Endothelial cell of umbilical vein (primary cell): ENCODE data around the gene ZNF407. TPM values are rescaled to one million over a fixed set of nuclear protein-coding genes. Genes with fewer than 3 reads are reported as not detected.

Experiments used
- BruUV-seq: library from RNA; stranded (reverse); fragments of 400-500 nt; replicated peaks from 2 replicates; lab custom pipeline; 2021; lab: Mats Ljungman, UMichigan
- CTCF ChIA-PET: fragments of 300-600, 350-600 bp; sonication (Branson Sonifier 250); formaldehyde crosslinking; loops from one replicate; lab custom pipeline; 2021; ENCODE audit warnings: antibody characterized with exemption, inconsistent platforms; lab: Charles Lee
- POLR2A ChIA-PET: fragments of 300-600, 350-600 bp; sonication (Branson Sonifier 250); formaldehyde crosslinking; loops from one replicate; lab custom pipeline; 2021; ENCODE audit warnings: antibody characterized with exemption, inconsistent platforms; lab: Charles Lee
- DNase-seq: peaks from one replicate; pipeline ENCODE4 v3.0.0-alpha.2; 2011; ENCODE audit warnings: low read depth, low spot score
- FAIRE-seq: peaks from 2 replicates; lab custom pipeline; 2011; peaks lifted over from hg19 to GRCh38; lab: Jason Lieb, UNC
- H2AFZ ChIP-seq: 2 replicates; pipeline ENCODE4 v1.6.0; 2012; ENCODE audit warnings: low read depth, low read length, control low read depth, inconsistent platforms
- H3K27ac ChIP-seq: 2 replicates; pipeline ENCODE4 v1.5.1; 2011; ENCODE audit warnings: low read depth, mild to moderate bottlenecking, control low read depth, low read length, moderate library complexity; ENCODE audit not compliant: insufficient read depth
- H3K27me3 ChIP-seq, 2 experiments: 2 replicates each; pipeline versions ENCODE4 v1.6.0 to v1.6.1; 2011; ENCODE audit warnings: low read length in 2 of 2, mixed read lengths in 1 of 2; ENCODE audit not compliant: control insufficient read depth in 2 of 2, insufficient read depth in 2 of 2
- H3K36me3 ChIP-seq, 2 experiments: 2 replicates in 1 of 2; 3 replicates in 1 of 2; pipeline ENCODE4 v1.5.1; 2011; ENCODE audit warnings: low read length in 2 of 2, mild to moderate bottlenecking in 1 of 2, moderate library complexity in 1 of 2; ENCODE audit not compliant: control insufficient read depth in 2 of 2, insufficient read depth in 2 of 2; ENCODE audit errors: extremely low read depth in 1 of 2
- H3K4me1 ChIP-seq: 3 replicates; pipeline ENCODE4 v1.5.1; 2011; ENCODE audit warnings: mild to moderate bottlenecking, low read length; ENCODE audit not compliant: control insufficient read depth, insufficient read depth; ENCODE audit errors: extremely low read depth
- H3K4me2 ChIP-seq: 2 replicates; pipeline ENCODE4 v1.6.1; 2011; ENCODE audit warnings: low read length, control low read depth, mixed read lengths; ENCODE audit not compliant: insufficient read depth
- H3K4me3 ChIP-seq, 3 experiments: fragments of 200-600 bp in 1 of 3; sonication (generic), shearing (Covaris generic) in 1 of 3; replicated peaks in 1 of 3; 2 replicates each; pipeline ENCODE4 v1.5.1; 2011 to 2016; ENCODE audit warnings: control low read depth in 3 of 3, low read length in 3 of 3, mild to moderate bottlenecking in 2 of 3, inconsistent platforms in 1 of 3, low read depth in 1 of 3, moderate library complexity in 1 of 3; ENCODE audit not compliant: insufficient read depth in 1 of 3
- H3K79me2 ChIP-seq: 2 replicates; pipeline ENCODE4 v1.6.0; 2012; ENCODE audit warnings: low read length, inconsistent platforms; ENCODE audit not compliant: control insufficient read depth, insufficient read depth
- H3K9ac ChIP-seq: replicated peaks from 2 replicates; pipeline ENCODE3; 2011; ENCODE audit warnings: low read length, control low read depth; ENCODE audit not compliant: insufficient read depth; ENCODE audit errors: extremely low read depth
- H3K9me1 ChIP-seq: replicated peaks from 3 replicates; pipeline ENCODE4 v1.6.0; 2011; ENCODE audit warnings: mild to moderate bottlenecking, low read length; ENCODE audit not compliant: control insufficient read depth, insufficient read depth; ENCODE audit errors: extremely low read depth
- H3K9me3 ChIP-seq: replicated peaks from 2 replicates; pipeline ENCODE4 v1.5.1; 2012; ENCODE audit warnings: low read length, inconsistent platforms; ENCODE audit not compliant: control insufficient read depth, insufficient read depth
- H4K20me1 ChIP-seq: replicated peaks from 2 replicates; pipeline ENCODE3; 2011; ENCODE audit warnings: mild to moderate bottlenecking, low read length; ENCODE audit not compliant: control insufficient read depth, insufficient read depth; ENCODE audit errors: extremely low read depth
- EZH2 ChIP-seq: IDR thresholded peaks from 2 replicates; pipeline ENCODE4 v1.6.1; 2012; ENCODE audit warnings: borderline replicate concordance, low read depth, mild to moderate bottlenecking, moderate library complexity, low read length, inconsistent platforms; ENCODE audit not compliant: severe bottlenecking
- FOS ChIP-seq: IDR thresholded peaks from 2 replicates; pipeline ENCODE4 v1.6.1; 2011; ENCODE audit warnings: mild to moderate bottlenecking, low read length, moderate library complexity, borderline replicate concordance; ENCODE audit not compliant: insufficient read depth
- GATA2 ChIP-seq: IDR thresholded peaks from 2 replicates; pipeline ENCODE4 v1.7.0; 2011; ENCODE audit warnings: low read depth, mild to moderate bottlenecking, moderate library complexity, mixed read lengths, low read length; ENCODE audit not compliant: insufficient read length, insufficient read depth
- JUN ChIP-seq: IDR thresholded peaks from 2 replicates; pipeline ENCODE4 v1.6.1; 2011; ENCODE audit warnings: borderline replicate concordance, low read depth; ENCODE audit not compliant: insufficient read length, insufficient read depth
- MAX ChIP-seq: IDR thresholded peaks from 2 replicates; pipeline ENCODE4 v1.6.1; 2011; ENCODE audit not compliant: insufficient read depth, insufficient read length
- MYC ChIP-seq: IDR thresholded peaks from one replicate; pipeline ENCODE4 v1.6.1; 2011; ENCODE audit warnings: mild to moderate bottlenecking, low read depth, low read length
- POLR2A ChIP-seq: IDR thresholded peaks from 2 replicates; pipeline ENCODE4 v1.6.1; 2012; ENCODE audit warnings: low read depth, mild to moderate bottlenecking, control low read depth, low read length
- POLR2AphosphoS5 ChIP-seq: IDR thresholded peaks from 2 replicates; pipeline ENCODE4 v1.6.1; 2012; ENCODE audit warnings: low read depth, mild to moderate bottlenecking, control low read depth, low read length, moderate library complexity; ENCODE audit not compliant: insufficient read depth
- dilution Hi-C: fragments of 300-500 bp; cut with MboI; formaldehyde crosslinking; loops from one replicate; pipeline ENCODE4 v1.15.0; 2019; ENCODE audit warnings: low sequenced_read_pairs; ENCODE audit not compliant: extremely low pct_ligation_motif_present
- intact Hi-C: fragments of 100-400 bp; cut with micrococcal nuclease; formaldehyde crosslinking; loops from one replicate; pipeline ENCODE4 v1.10.0; 2022
- polyA plus RNA-seq, 4 experiments: library from polyadenylated mRNA; depleted of rRNA in 3 of 4; stranded (reverse) in 3 of 4; unstranded in 1 of 4; fragments of >200 nt; gene quantifications; 2 replicates each; pipeline versions ENCODE4 v1.2.1 to v1.2.3, GENCODE V29; 2011 to 2012; ENCODE audit warnings: missing spikeins in 1 of 4
- total RNA-seq: library from RNA; stranded (reverse); gene quantifications from 2 replicates; pipeline ENCODE4 v1.2.3, GENCODE V29; 2021
- TF ChIP-seq, protein P1 (sequence below), 2 donors: IDR thresholded peaks; 1 replicate in 1 of 2; 2 replicates in 1 of 2; pipeline ENCODE4 v1.5.1; 2011; ENCODE audit warnings: low read length in 2 of 2, mild to moderate bottlenecking in 2 of 2, moderate library complexity in 2 of 2, control low read depth in 1 of 2, inconsistent platforms in 1 of 2, low read depth in 1 of 2; ENCODE audit not compliant: insufficient read depth in 1 of 2; ENCODE audit errors: extremely low read depth in 1 of 2

The ZNF407 gene
- total and polyA plus RNA-seq, 2 donors (not counting 3 experiments of a cell fraction or from before 2014, with no cell fraction given) = 3.8 to 20.1 TPM

DNA sequence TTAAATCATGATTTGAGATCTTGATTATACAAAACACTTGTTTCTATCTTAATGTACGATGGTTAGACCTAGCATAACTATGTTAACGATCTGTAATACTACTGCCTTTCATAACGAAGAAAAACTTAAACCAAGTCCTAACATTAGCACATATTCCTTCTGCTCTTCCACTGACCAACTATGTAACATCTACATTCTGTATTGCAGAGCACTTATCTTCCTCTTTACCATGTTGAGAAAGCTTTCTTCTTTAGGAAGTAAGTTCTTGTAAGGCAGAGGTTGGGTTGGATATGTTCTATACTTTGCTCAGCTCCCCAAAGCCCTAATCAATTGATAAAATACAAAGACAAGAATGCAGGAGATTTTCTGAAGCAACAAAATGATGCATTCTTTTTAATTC lies 7.9 kb upstream of the ZNF407 start:
- ChIA-PET CTCF (interaction anchor here (1.0 to 1.3 kb wide), 2 partner anchors 8 to 237 kb away, joined by 3 to 5 read pairs; no protein-coding TSS in a partner anchor), POLR2A (no interaction called here)
- Histone ChIP-seq H4K20me1 (no peaks in the 10 kb centered on the region), H3K27ac (no peak overlapping the region), H3K9ac (no peak overlapping the region), H3K4me2 (no peak overlapping the region), H2AFZ (no peak overlapping the region), H3K4me3 (no peak overlapping the region), H3K36me3 (no peaks in the 10 kb centered on the region), H3K4me1 (no peaks in the 10 kb centered on the region), H3K9me3 (no peaks in the 10 kb centered on the region), H3K9me1 (no peaks in the 10 kb centered on the region), H3K79me2 (no peaks in the 10 kb centered on the region), H3K27me3 (peaks cover 0 to 15% of the 10 kb centered on the region in 2 experiments)
- no peak for TF ChIP-seq GATA2
- no peak for TF ChIP-seq EZH2
- TF ChIP-seq MAX = no peak
- TF ChIP-seq POLR2AphosphoS5 = no peak
- no peak for TF ChIP-seq POLR2A
- TF ChIP-seq JUN = no peak
- TF ChIP-seq, protein P1, sequence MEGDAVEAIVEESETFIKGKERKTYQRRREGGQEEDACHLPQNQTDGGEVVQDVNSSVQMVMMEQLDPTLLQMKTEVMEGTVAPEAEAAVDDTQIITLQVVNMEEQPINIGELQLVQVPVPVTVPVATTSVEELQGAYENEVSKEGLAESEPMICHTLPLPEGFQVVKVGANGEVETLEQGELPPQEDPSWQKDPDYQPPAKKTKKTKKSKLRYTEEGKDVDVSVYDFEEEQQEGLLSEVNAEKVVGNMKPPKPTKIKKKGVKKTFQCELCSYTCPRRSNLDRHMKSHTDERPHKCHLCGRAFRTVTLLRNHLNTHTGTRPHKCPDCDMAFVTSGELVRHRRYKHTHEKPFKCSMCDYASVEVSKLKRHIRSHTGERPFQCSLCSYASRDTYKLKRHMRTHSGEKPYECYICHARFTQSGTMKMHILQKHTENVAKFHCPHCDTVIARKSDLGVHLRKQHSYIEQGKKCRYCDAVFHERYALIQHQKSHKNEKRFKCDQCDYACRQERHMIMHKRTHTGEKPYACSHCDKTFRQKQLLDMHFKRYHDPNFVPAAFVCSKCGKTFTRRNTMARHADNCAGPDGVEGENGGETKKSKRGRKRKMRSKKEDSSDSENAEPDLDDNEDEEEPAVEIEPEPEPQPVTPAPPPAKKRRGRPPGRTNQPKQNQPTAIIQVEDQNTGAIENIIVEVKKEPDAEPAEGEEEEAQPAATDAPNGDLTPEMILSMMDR (IDR thresholded peaks at IDR 0.05; ENCODE audit: extremely low read depth in 1 of 2, insufficient read depth in 1 of 2, low read depth in 1 of 2, low read length in 2 of 2) = no peak
- no peak for TF ChIP-seq FOS
- TF ChIP-seq MYC = no peak
- DNase-seq (no peak), FAIRE-seq (no peak)
- dilution Hi-C loops = no loop called here
- intact Hi-C loops = no loop called here
- no TSS peak for BruUV-seq
